NCI-H2029 (cell line): ENCODE data around the gene PLCB3.
"Not testable (repeated sequence)": the region's sequence is repeated elsewhere in the genome, so short reads cannot be mapped to it uniquely, and the experiment has no call there.

Experiments
- DNase-seq: peaks from one replicate; lab custom pipeline; 2025; lab: John Stamatoyannopoulos, UW

Gene PLCB3

GRCh38 chr11:64304316-64305072 lies 53.2 kb downstream of the PLCB3 start:
- peak; percentile 93 for DNase-seq

GRCh38 chr11:64305075-64305690 lies 53.9 kb downstream of the PLCB3 start, which contains the start of gene ESRRA:
Gene ESRRA, plus strand, starts transcription at chr11:64305524. Its CDS starts 1,656 bp downstream, at chr11:64307180.
- peak; percentile 99 for DNase-seq

DNA sequence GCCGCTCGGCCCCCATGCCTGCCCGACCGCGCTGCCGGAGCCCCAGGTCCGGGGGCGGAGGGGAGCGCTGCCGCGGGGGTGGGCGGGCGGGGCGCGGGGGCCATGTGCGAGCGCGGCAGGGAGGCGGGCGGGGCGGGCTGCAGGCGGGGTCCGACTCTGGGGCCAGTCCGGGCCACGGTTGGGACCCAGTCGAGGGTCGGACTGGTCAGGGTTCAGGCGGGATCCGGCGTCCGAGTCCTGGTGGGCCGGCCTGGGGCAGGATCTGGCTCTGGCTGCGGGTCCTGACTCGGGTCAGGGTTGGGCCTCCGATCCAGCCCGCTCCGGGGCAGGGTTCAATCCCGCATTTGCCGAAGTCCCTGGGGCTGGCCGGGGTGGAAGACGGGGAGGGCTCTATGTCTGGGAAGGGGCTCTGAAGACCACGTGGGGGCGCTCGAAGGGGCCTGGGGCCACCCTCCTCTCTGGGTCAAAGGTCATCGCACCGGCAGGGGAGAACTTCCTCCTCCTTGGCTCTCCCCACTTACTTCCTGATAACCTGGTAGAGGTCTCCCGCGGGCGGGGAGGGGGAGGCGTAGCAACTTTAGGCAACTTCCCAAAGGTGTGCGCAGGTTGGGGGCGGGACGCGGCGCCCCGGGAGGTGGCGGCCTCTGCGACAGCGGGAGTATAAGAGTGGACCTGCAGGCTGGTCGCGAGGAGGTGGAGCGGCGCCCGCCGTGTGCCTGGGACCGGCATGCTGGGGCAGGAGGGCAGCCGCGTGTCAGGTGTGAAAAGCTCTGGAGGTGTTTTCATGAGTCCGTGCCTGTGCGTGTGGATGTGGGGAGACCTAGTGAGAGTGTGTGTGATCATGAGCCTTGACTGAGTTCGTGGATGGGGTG lies 54.6 kb downstream of the PLCB3 start:
- peak; percentile 61 for DNase-seq

DNA sequence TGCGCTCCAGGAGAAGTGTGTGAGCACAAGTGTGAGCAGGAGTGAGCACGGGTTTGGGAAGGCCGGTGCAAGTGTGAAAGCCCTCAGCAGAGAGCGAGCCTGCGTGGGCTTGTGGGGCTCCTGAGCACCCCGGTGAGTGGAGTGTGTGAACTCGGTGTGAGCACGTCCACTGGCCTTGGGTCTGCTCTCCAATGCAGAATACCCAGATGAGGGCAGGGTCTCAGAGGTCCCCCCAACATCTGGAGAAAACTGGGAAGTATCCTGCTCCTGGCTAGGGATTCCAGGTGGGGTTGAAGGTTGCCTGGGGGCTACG lies 55.2 kb downstream of the PLCB3 start:
- DNase-seq: no peak

DNA sequence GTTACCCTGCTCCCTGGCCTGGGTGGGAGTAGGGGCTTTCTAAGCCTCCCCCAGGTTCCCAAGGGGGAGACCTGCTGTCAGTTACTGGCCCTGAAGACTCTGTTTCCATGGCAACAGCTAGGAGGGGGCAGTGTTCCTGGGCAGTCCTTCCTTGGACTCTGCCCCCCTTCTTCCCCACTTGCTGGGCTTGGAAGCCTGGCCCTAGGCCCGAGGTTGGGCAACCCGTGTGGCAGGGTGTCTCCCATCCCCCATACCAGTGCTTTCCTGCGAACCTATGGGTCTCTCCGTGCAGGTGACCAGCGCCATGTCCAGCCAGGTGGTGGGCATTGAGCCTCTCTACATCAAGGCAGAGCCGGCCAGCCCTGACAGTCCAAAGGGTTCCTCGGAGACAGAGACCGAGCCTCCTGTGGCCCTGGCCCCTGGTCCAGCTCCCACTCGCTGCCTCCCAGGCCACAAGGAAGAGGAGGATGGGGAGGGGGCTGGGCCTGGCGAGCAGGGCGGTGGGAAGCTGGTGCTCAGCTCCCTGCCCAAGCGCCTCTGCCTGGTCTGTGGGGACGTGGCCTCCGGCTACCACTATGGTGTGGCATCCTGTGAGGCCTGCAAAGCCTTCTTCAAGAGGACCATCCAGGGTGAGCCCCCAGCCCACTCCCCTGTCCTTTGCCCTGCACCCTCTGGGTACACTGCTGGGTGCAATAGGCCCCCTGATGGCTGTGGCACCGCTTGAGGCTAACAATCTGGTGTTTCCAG lies 55.7 kb downstream of the PLCB3 start:
- DNase-seq: no peak

- DNase-seq: not testable (repeated sequence)
Observed at GRCh38 chr11:64307795-64308194, 56.5 kb downstream of the PLCB3 start.

DNA sequence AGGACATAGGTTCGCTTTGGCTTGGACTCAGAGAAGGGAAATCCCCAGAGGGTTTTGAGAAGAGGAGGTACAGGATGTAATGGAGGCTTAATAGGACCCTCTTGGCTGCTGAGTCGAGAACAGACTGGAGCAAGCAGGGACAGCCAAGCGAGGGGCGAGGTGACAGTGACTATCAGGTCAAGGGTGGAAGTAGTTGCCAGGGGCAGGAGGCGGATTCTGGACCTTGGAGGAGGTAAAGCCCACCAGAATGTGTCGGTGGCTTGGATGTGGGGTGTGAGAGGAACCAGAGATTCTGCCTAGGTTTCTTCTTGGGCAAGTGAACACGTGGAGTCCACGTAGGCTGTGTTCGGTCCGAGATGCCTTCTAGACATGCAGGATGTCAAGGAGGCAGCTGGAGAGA lies 61.6 kb downstream of the PLCB3 start:
- DNase-seq: no peak

GRCh38 chr11:64313491-64314145 lies 62.3 kb downstream of the PLCB3 start:
- no peak for DNase-seq

GRCh38 chr11:64314146-64314804 lies 62.9 kb downstream of the PLCB3 start:
- DNase-seq: no peak

DNA sequence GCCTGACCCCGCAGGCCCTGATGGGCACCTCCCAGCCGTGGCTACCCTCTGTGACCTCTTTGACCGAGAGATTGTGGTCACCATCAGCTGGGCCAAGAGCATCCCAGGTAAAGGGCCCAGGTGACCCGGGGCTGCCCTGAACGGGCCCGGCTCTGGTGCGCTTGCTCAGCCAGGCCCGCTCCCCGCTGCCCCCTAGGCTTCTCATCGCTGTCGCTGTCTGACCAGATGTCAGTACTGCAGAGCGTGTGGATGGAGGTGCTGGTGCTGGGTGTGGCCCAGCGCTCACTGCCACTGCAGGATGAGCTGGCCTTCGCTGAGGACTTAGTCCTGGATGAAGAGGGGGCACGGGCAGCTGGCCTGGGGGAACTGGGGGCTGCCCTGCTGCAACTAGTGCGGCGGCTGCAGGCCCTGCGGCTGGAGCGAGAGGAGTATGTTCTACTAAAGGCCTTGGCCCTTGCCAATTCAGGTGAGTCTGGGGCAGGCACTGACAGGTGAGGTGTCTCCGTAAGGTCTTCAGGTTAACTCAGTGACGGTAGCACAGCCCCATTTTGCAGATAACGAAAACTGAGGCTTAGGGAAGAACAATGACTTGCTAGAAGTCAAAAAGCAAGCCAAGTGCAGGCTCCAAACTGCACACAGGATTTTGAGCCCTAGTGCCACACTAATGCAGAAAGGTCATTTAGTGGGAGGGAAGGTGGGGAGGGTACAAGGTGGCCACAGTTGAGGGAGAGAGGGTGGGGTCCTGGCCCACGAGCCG lies 63.7 kb downstream of the PLCB3 start:
- DNase-seq: no peak

GRCh38 chr11:64315667-64316526 lies 64.6 kb downstream of the PLCB3 start:
- not testable (repeated sequence) for DNase-seq

GRCh38 chr11:64316672-64317324 lies 65.5 kb downstream of the PLCB3 start:
- peak; percentile 73 for DNase-seq

DNA sequence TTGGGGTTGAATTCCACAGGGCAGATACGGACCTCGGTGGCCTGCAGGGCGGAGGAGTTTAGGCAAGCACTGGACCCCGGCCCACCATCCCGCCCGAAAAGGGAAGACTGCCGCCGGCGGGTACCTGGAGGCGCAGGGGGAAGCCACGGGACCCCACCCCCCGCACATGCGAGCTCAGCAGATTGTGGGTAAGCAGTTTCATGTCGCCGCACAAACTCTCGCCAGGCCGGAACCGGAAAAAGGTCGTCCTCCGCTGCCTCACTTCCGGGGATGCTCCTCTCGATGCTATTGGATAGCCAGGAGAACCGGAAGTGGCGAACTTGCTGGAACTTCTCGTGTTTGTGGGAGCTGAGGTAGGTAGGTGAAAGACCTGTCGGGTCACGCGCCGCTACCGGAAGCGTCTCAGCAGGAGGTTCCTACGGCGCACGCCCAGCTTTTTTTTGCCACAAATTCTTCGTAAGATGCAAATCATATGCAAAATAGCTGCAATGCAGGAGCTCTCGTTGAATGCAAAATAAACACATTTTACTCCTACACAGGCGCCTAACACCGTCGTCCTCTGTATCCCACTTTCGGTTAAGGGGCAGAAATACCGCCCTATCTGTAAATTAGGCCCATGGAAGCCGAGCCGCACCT lies 66.1 kb downstream of the PLCB3 start, which contains the start of gene TRMT112:
Gene TRMT112, minus strand, starts transcription at position 235 of the 636 bp plus-strand sequence. Its CDS starts 33 bp downstream, at position 202.
- peak; percentile 98 for DNase-seq

- DNase-seq: peak; percentile 97
Observed at GRCh38 chr11:64317961-64318765, 66.8 kb downstream of the PLCB3 start, which contains the start of gene PRDX5. Gene PRDX5, plus strand, starts transcription at chr11:64318121. Its CDS starts 95 bp downstream, at chr11:64318216.
